HT-29 (cell line): ENCODE data around the gene PLEKHJ1. TPM values are rescaled to one million over a fixed set of nuclear protein-coding genes. Genes with fewer than 3 reads are reported as not detected.
A peak's percentile ranks its signal among the peaks of the same experiment; 100 is the strongest.

Experiments used
- DNase-seq: peaks from one replicate; pipeline ENCODE4 v3.0.0-alpha.2; 2015; ENCODE audit warnings: low spot score
- total RNA-seq: library from RNA; depleted of rRNA; stranded (reverse); fragments of >200 nt; shearing (Covaris generic); gene quantifications from 2 replicates; pipeline ENCODE4 v1.2.3, GENCODE V29; 2014

Gene PLEKHJ1
- total RNA-seq, 1 experiment from 2014 or later = 295 TPM

DNA sequence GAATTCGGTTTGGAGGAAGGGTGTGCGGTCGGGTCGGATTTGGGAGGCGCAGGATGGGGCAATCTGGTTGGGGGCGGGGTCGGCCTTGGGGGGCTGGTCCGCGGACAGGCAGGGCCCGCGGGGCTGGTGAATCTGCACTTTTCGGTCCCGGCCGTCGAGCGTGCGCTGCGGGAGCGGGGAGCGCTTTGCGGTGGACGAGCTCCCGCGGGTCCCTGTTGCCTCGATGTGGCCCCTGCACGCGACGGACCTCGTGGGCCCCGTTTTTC, 34.0 kb upstream of the PLEKHJ1 start:
- no peak for DNase-seq

DNA sequence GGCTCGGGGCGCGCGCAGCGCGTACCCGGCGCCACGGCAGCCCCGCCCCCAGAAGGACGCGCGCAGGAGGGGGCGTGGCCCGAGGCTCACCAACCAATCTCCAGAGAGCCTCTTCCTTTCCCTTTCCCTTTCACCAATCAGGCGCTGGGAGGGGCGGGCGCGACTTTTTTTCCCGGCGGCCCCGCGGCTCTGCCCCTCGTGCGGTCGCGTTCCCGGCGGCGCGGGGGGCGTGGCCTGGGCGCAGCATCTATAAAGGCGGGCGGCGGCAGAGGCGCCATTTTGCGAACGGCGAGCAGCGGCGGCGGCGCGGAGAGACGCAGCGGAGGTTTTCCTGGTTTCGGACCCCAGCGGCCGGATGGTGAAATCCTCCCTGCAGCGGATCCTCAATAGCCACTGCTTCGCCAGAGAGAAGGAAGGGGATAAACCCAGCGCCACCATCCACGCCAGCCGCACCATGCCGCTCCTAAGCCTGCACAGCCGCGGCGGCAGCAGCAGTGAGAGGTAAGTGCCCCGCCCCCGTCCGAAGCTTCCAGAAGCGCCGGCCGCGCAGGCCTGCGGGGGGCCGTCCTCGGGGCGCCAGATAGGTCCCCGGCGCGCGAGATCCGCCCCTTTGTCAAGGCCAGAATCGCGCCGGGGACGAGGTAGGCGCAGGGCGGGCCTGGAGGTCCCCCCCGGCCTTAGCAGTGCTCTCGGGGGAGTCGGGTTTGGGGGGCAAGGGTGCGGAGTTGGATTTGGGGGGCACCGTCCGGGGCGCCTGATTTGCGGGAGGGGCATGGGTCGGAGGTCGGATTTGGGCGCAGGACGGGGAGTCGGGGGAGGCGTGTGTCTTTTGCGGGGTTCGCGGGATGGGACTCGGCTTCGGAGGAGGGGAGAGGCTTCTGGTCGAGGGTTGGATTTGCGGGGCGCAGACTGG, 33.4 kb upstream of the PLEKHJ1 start:
- DNase-seq = peak; percentile 87

DNA sequence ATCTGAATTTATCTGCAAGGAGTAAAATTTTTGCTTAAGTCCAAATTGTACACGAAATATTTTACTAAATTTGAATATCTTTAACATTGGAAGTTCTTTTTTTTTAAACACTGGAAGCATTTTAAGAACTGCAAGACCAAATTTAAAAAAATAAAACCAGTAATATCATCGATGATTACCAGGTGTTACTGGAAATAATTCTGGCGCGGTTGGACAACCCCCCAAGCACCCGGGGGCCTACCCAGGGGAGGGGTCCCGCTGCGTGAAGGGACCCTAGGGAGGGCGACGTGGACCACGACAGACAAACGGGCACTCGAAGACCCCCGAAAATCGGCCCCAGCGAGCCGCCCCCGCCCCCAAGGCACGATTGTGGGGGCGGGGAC, 32.7 kb upstream of the PLEKHJ1 start:
- no peak for DNase-seq

DNA sequence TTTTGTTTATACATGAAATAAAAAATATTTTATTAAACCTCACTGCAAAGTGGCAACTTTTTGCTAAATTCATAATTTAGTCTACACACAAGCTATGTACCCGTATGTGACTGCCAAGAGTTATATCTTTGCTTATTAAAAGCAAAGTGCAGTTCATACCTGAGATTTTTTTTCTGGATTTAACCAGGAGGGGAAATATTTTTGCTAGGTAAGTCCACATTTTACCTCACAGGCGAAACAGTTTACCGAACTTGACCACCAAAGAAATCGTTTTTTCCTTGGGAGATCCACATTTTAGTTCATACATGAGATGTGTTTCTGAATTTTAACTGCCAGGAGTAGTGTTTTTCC, 32.3 kb upstream of the PLEKHJ1 start:
- no peak for DNase-seq

GRCh38 chr19:2266183-2266993, 30.3 kb upstream of the PLEKHJ1 start:
- peak; percentile 83 for DNase-seq

DNA sequence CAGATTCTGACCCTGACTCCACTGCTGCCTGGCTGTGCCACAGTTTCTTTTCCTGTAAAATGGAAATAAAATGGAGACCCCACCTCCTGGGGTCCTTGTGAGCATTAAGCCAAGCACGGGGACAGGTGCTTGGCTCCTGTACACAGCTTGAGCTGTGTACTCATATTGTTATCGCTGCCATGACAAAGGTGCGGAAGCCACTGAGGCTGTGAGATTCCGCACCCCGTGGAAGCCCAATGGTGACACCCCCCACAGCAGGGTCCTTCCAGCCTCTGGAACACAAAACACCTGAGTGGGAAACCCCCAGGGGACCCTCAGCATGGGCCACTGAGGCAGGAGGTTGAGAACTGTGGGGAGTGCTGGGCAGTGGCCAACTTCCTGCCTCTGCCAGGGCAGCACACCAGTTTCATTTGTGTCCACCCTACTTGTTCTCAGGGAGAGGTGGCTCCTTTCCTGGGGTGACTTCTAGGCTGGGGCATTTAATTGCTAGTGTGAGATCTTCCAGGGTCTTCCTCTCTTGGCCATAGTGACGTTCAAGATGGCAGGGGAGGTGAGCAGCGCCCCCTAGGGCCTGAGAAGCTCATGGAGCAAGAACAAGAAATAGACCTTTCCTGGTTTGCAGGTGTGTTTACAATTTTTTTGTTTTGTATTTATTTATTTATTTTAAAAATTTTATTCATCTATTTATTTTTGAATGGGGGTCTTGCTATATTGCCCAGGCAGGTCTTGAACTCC, 25.5 kb upstream of the PLEKHJ1 start:
- no peak for DNase-seq

DNA sequence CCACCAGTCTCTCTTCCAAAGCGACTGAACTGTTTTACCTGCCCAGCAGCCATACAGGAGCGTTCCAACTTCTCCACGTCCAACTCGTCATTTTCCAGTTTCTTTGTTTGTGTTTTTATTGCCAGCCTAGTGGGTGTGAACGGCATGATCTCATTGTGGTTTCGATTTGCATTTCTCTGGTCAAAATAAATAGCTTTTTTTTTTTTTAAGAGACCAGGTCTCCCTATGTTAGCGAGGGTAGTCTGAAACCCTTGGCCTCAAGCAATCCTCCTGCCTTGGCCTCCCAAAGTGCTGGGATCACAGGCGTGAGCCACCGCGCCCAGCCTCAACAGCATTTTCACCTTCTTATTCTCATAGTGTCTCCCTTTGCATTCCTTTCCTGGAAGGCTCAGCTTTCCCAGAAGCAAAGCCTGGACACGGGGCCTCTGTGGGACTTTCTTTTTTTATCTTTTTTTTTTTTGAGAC, 24.2 kb upstream of the PLEKHJ1 start:
- no peak for DNase-seq

DNA sequence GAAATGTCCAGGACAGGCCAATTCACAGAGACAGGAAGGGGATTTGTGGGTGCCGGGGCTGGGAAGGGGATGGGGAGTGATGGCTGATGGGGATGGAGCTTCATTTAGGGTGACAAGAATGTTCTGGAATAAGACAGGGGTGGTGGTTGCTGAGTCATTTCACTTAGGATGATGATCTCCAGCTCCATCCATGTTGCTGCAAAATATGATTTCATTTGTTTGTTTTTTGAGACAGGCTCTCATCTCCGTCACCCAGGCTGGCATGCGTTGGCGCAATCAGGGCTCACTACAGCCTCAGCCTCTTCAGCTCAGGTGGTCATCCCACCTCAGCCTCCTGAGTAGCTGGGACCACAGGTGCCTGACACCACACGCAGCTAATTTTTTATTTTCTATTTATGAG, 23.2 kb upstream of the PLEKHJ1 start:
- DNase-seq = no peak

DNA sequence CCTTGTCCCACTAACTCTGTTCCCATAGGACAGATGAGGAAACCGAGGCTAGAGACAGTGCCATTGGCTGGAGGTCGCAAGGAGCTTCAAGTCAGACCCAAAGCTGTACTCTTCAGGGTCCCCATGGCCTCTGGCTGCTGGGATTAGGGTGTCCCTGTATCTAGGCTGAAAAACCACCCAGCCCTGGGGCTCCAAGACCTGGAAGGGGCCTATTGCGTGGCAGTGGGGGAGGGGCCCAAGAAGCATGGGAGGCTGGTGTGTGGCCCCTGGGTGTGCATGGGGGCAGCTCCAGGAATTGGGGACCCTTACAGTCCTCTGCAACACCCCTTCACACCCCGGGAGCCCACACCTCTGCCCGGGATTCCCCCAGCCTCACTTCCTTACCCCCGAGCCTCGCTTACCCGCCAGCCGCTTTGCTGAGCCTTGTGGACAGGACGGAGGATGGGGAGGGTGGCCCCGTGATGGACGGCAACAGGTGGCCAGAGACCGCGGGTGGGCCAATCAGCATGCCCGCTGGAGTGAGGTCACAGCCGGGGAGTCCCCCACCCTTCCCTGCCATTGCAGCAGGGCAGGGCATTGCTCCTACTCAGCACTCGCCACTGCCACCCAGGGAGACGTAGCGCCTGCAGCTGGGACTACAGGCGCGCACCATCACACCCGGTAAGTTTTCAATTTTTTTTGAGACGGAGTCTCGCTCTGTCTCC, 20.0 kb upstream of the PLEKHJ1 start, which contains the start of gene JSRP1:
TSS of gene JSRP1 (minus strand) at position 436 of the 704 bp plus-strand sequence. CDS start 1,103 bp downstream, outside the sequence.
- no peak for DNase-seq

DNA sequence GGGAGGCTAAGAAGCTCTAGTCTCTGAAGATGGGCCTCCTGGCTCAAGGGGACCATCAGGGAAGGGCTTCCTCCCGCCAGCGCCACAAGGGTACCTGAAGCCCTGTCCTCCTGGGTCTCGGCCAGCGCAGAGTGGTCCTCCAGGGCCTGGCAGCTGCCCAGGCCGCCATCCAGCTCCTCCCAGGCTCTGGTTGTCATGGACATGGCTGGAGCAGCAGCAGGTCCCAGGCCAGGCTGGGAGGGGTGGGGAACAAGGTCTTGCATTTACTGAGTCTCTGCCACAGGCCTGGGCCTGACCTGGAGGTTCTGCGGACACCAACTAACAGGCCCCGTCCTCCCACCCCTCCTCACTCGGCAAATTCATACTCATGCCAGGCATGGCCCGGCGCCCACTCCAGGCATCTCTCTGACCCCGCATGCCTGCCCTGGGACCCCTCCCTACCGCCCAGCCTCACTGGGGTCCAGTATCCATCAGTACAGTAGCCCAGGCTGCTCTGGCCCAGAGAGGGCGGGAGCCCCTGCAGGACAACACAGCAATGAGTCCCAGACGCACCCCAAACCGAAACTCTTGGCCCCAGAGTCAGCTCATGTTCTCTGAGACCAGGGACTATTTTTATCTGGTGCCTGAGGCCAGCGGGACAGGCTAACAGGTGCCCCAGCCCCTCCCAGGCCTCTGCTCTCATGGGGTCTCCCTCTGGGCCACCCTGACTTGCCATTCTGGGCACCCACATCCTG, 19.1 kb upstream of the PLEKHJ1 start:
- no peak for DNase-seq

- DNase-seq = peak; percentile 47
Observed at GRCh38 chr19:2254064-2254872, 18.1 kb upstream of the PLEKHJ1 start.

DNA sequence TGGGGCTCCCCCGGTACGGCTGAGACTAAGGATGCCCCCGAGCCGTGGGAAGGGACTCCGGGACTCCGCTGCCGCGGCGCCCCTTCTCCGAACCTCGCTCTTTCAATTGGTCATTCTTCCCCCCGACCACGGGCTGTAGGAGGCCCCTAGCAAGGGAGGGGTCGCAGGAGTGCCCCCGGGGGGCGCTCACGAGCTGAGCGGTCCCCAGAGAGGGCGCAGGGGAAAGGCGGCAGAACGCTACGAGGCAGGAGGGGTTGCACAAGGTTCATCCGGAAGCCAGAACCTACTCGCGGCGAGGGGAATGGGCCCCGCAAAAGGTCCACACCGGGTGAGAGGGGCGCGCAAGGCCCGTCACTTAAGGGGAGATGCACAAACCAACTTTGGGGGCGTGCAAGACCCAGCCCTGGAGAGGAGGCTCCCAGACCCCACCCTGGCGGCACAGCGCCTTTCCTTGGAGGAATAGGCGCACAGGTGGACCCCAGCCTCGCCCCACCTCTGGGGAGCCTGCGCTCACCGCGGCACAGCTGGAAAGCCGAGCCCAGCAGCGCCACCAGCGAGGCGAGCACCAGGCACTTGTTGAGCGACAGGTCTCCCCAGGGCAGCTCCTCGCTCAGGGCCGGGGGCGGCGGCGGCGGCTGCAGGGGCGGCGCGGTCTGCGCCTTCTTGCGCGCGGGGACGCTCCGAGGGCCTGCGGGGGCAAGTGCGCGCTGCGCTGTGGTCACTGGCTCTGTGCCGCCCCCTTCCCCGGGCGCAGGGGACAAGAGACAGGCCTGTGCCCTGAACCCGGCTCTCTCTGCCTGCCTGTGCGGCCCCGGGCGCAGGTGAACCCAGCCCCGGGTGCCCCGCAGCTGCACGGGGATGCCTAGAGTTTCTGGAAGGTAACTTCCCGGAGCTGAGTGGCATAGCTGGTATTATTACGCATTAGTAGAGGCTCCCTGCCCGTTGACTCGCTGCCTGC, 17.3 kb upstream of the PLEKHJ1 start:
- DNase-seq = no peak

- DNase-seq = no peak
Observed at GRCh38 chr19:2252797-2253105, 16.6 kb upstream of the PLEKHJ1 start.

- DNase-seq = no peak
Observed at GRCh38 chr19:2252055-2252796, 16.1 kb upstream of the PLEKHJ1 start.

- DNase-seq = no peak
Observed at GRCh38 chr19:2251106-2252054, 15.3 kb upstream of the PLEKHJ1 start.

GRCh38 chr19:2250766-2251105, 14.6 kb upstream of the PLEKHJ1 start:
- DNase-seq = no peak
